RKO (cell line): Measurements from ENCODE around the gene TGFA.

Experiments
- DNase-seq: peaks from one replicate; pipeline ENCODE4 v3.0.0-alpha.2; 2016; ENCODE audit warnings: low spot score

TGFA gene

GRCh38 chr2:70523996-70524965, 29.3 kb downstream of the TGFA start:
- no peak for DNase-seq

GRCh38 chr2:70523672-70523995, 30.0 kb downstream of the TGFA start:
- DNase-seq, result no peak

DNA sequence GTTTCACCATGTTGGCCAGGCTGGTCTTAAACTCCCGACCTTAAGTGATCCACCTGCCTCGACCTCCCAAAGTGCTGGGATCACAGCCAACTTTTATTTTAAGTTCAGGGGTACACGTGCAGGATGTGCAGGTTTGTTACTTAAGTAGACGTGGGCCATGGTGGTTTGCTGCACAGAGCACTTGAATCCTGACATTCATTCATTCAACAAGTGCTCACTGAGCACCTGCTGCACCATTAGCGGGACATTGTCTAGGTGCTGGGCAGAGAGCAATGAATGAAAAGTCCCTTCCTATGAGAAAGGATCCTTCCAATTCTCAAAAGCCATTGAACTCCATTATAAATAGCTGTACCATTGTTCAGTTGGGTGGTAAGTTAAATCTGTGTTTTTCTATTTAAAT, 31.0 kb downstream of the TGFA start:
- no peak for DNase-seq

DNA sequence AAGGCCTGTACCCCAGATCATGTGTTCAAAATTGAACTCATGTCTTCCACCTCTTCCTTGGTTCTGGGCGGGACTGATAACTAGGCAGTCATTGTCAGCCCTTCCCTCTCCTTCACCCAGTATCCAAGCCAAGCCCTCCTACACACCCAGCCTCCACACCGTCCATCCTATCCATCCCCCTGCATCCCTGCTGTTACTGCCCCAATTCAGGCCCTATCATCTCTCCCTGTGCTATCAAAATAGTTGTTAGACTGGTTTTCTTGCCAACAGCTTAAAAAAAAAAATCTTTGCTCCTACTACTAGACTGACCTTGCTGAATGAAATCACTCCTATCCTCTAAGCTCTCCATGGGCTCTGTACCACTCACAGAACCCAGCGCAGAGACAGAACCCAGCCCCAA, 32.8 kb downstream of the TGFA start:
- DNase-seq, result no peak

- no peak for DNase-seq
These were observed 34.2 kb downstream of the TGFA start for GRCh38 chr2:70519453-70519852.

GRCh38 chr2:70518557-70518956, 35.1 kb downstream of the TGFA start:
- no peak for DNase-seq

GRCh38 chr2:70517804-70518203, 35.8 kb downstream of the TGFA start:
- DNase-seq, result no peak

DNA sequence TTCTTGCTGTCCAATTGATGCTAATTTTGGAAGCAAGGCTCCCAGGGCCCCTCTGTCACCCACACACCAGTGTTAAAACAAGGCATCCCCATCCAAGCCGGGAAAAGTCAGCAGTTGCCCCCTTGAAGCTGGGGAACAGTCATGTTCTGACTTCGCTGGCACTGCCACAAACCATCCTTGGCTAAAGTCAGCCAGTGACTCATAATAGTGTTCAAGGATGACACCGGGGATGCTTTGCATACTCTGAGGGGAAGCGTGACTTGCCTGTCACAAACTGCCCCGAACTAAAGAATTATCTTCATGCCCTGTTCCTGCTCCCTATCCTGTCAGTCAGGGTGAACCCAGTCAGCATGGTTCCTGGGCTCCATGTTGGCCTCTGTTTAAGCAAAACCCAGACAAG, 37.0 kb downstream of the TGFA start:
- peak; percentile 12 for DNase-seq

DNA sequence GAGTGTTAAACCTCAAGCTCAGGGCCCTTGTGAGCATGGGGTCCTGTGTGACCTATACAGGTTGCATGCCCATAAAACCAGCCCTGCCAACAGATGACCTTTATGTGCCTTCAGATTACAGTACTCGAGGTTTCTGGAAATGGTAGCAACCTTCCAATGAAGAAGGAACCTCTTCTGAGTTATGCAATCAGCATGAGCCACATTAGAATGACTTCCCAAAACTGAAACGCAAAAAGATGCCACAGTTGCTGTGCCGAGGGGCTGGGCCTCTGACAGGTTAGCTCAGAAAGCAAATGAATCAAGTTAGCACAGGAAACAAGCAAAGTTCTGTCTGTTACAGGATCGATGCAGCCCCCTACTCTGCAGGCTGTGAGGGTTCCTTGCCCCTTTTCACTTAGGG, 37.7 kb downstream of the TGFA start:
- DNase-seq, result no peak

GRCh38 chr2:70514612-70515055, 39.0 kb downstream of the TGFA start:
- DNase-seq, result no peak

DNA sequence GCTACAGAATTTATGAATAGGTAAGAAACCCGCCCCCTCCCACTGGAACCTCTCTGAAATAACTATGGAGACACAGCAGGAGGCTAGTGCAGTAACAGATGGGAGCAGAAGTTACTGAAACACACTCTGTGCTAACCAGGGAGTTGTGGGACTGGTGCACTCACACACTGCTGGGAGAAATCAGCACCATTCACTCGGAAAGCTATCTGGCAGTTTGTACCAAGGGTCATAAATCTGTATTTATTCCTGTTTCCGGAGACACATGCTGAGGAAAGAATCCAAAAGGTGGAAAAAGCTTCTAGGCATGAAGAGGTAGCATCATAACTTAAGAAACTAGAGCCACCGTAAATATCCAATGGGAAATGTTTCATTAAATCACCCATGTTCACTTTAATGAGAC, 39.9 kb downstream of the TGFA start:
- DNase-seq, result no peak

- no peak for DNase-seq
These were observed 41.5 kb downstream of the TGFA start for GRCh38 chr2:70511971-70512729.

- no peak for DNase-seq
These were observed 43.3 kb downstream of the TGFA start for GRCh38 chr2:70510313-70510712.

- DNase-seq, result peak; percentile 14
These were observed 44.1 kb downstream of the TGFA start for GRCh38 chr2:70509565-70509964.

- no peak for DNase-seq
These were observed 44.7 kb downstream of the TGFA start for GRCh38 chr2:70508711-70509462.

- no peak for DNase-seq
These were observed 47.8 kb downstream of the TGFA start for GRCh38 chr2:70505613-70506391.

- DNase-seq, result no peak
These were observed 48.9 kb downstream of the TGFA start for GRCh38 chr2:70504750-70505149.

- no peak for DNase-seq
These were observed 49.7 kb downstream of the TGFA start for GRCh38 chr2:70503896-70504295.

DNA sequence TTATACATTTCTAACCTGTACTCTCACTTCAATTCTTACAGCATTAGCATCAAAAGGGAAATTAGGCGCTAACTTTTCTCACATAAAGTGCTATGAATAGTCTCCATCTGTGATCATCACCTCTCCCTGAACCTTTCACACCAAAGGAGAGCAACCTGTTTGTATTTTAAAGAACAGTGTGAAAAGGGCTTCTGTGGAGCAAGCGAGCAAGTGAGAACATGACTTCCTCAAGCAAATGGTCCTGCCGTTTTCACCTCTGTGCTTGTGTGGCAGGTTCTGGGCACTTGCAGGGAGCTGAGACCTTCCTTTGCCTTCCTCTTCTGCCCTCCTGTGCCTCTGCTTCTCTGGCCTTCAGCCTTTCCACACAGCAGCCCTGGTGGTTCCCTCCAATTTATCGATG, 51.9 kb downstream of the TGFA start:
- no peak for DNase-seq

DNA sequence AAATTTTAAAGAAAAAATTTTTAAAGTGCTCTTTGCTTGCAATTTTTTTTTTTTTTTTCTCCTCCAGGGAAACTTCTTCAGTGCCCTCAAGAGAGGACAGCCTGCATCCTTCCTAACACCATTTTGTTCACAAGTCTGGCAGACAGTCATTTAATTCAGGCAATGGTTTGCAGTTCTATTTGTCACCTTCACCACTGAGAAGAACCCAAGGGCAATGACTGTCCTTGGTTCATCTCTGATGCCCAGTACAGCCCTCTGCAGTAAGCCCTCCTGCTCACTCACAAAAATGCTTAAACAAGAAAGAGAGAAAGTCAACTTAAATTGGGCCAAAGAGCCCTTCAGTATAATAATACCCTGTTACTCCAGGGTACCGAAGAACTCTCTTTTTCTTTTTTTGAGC, 52.4 kb downstream of the TGFA start:
- no peak for DNase-seq

- DNase-seq, result no peak
These were observed 54.4 kb downstream of the TGFA start for GRCh38 chr2:70499253-70499652.

- no peak for DNase-seq
These were observed 55.1 kb downstream of the TGFA start for GRCh38 chr2:70498528-70498927.
